CD4-positive, alpha-beta memory T cell (primary cell): Measurements from ENCODE around the gene TMEM72. TPM values are rescaled to one million over a fixed set of nuclear protein-coding genes. Genes with fewer than 3 reads are reported as not detected.

Source experiments
- CTCF ChIA-PET: fragments of 350-600 bp; sonication (Branson Sonifier 250); formaldehyde crosslinking; loops from one replicate; lab custom pipeline; 2021; ENCODE audit warnings: inconsistent platforms; ENCODE audit not compliant: partially characterized antibody; lab: Charles Lee
- POLR2A ChIA-PET: fragments of 350-600 bp; sonication (Branson Sonifier 250); formaldehyde crosslinking; loops from one replicate; lab custom pipeline; 2021; ENCODE audit not compliant: partially characterized antibody; lab: Charles Lee
- DNase-seq, 5 donors: peaks; one replicate each; pipeline versions ENCODE4 v3.0.0 to v3.0.0-alpha.2; 2020 to 2022; ENCODE audit warnings: mixed read lengths in 1 of 5
- H3K27ac ChIP-seq: one replicate; pipeline ENCODE4 v1.7.0; 2013; ENCODE audit warnings: low read depth, low read length
- H3K27me3 ChIP-seq: 2 replicates; pipeline ENCODE4 v1.7.0; 2013; ENCODE audit warnings: mild to moderate bottlenecking, low read length, moderate library complexity; ENCODE audit not compliant: insufficient read depth
- H3K36me3 ChIP-seq: 2 replicates; pipeline ENCODE4 v1.7.0; 2013; ENCODE audit warnings: mild to moderate bottlenecking, low read length, moderate library complexity; ENCODE audit not compliant: insufficient read depth
- H3K4me1 ChIP-seq: 2 replicates; pipeline ENCODE4 v1.7.0; 2013; ENCODE audit warnings: mild to moderate bottlenecking, low read length, moderate library complexity; ENCODE audit not compliant: insufficient read depth
- H3K4me3 ChIP-seq, 2 donors: one replicate each; pipeline ENCODE4 v1.7.0; 2013; ENCODE audit warnings: low read length in 2 of 2, mild to moderate bottlenecking in 1 of 2
- H3K9me3 ChIP-seq, 2 donors: one replicate each; pipeline ENCODE4 v1.7.0; 2013; ENCODE audit warnings: low read length in 2 of 2, control low read depth in 1 of 2; ENCODE audit not compliant: control insufficient read depth in 1 of 2
- H3K27ac Mint-ChIP-seq, 7 donors: one replicate each; pipeline ENCODE4 v1.8.0; 2020 to 2021; ENCODE audit warnings: mixed read lengths in 7 of 7, mild to moderate bottlenecking in 6 of 7, inconsistent platforms in 3 of 7, moderate library complexity in 3 of 7
- H3K27me3 Mint-ChIP-seq, 2 donors: one replicate each; pipeline ENCODE4 v1.8.0; 2020 to 2021; ENCODE audit warnings: mixed read lengths in 2 of 2
- H3K36me3 Mint-ChIP-seq, 2 donors: one replicate each; pipeline ENCODE4 v1.8.0; 2020 to 2021; ENCODE audit warnings: mixed read lengths in 2 of 2, inconsistent platforms in 1 of 2, mild to moderate bottlenecking in 1 of 2
- H3K4me1 Mint-ChIP-seq, 4 donors: one replicate each; pipeline ENCODE4 v1.8.0; 2020 to 2021; ENCODE audit warnings: mixed read lengths in 4 of 4, mild to moderate bottlenecking in 1 of 4
- H3K4me3 Mint-ChIP-seq, 8 donors: one replicate each; pipeline ENCODE4 v1.8.0; 2020 to 2021; ENCODE audit warnings: mixed read lengths in 8 of 8, mild to moderate bottlenecking in 7 of 8, moderate library complexity in 6 of 8, inconsistent platforms in 3 of 8
- H3K9me3 Mint-ChIP-seq, 8 donors: one replicate each; pipeline ENCODE4 v1.8.0; 2020 to 2021; ENCODE audit warnings: mixed read lengths in 8 of 8, mild to moderate bottlenecking in 5 of 8, inconsistent platforms in 3 of 8, moderate library complexity in 1 of 8
- intact Hi-C: fragments of 100-400 bp; cut with micrococcal nuclease; formaldehyde crosslinking; loops from one replicate; pipeline ENCODE4 v1.15.1; 2023
- polyA plus RNA-seq, 2 donors: library from polyadenylated mRNA; unstranded; fragments of 300-500 nt; fragmentation: Illumina TruSeq; gene quantifications; one replicate each; pipeline ENCODE4 v1.2.3, GENCODE V29; 2021
- total RNA-seq, 2 experiments: library from RNA; stranded (reverse); gene quantifications; one replicate each; pipeline ENCODE4 v1.2.3, GENCODE V29; 2021

The TMEM72 gene
- total and polyA plus RNA-seq, 4 experiments from 2014 or later, result not detected

DNA sequence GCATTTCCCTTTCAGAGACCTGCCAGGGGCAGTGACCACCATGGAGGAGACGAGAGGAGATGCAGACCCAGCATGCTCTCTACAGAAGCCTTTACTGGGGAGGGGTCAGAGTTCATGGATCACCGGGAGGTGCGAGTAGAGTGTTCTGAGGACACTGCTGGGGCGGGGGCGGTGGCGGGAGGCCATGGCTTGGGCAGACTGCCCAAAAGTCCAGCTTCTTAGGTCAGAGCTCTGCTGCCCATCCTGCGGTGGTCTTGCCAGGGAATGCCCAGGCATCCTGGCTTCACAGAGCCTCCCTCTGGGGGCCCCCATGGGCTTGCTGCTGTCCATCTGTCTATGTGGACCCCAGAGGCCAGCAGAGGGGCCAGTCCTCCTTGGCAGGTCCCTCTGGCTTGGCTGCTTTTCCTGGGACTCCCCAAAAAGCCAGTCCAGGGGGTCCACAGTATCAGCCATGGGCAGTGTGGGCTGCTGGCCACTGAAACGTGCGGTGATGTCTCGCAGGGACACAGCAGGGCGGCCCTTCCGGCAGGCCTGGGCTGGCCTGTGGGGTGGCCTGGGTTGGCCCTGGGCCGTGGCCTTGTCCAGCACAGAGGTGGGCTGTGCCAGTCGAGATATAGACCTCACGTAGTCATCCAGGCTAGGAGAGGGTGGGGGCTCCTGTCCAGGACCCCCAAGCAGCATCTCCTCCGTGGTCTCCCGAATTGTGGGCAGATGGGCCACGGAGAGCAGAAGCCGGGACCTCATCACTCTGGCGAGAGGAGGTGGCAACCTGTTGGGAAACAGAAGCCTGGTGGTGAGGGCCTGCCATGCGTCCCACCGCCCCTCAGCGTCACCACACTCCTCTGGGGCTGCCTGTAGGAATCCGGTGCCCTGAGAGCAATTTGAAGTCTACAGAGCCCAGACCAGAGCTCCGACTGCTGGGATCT is 66.4 kb downstream of the TMEM72 start:
- DNase-seq, result no peak
- ChIA-PET CTCF (interaction anchor here (1.1 to 2.5 kb wide), 2 partner anchors 26 to 45 kb away, joined by 4 to 25 read pairs; no protein-coding TSS in a partner anchor), POLR2A (no interaction called here)
- Histone ChIP-seq H3K36me3 (no peaks in the 10 kb centered on the region), H3K9me3 (no peaks in the 10 kb centered on the region), H3K4me3 (no peak overlapping the region), H3K27ac (no peak overlapping the region), H3K27me3 (no peaks in the 10 kb centered on the region), H3K4me1 (peaks cover 17% of the 10 kb centered on the region)
- intact Hi-C loops, result loop anchor here (10.0 kb wide), 1 partner anchor 113 kb away; no protein-coding TSS in a partner anchor
- Mint-ChIP-seq H3K36me3 (no peaks in the 10 kb centered on the region), H3K4me3 (no peak overlapping the region), H3K9me3 (no peaks in the 10 kb centered on the region), H3K4me1 (peaks cover 0 to 9% (median 3%) of the 10 kb centered on the region in 4 donors), H3K27me3 (no peaks in the 10 kb centered on the region), H3K27ac (no peak overlapping the region)

DNA sequence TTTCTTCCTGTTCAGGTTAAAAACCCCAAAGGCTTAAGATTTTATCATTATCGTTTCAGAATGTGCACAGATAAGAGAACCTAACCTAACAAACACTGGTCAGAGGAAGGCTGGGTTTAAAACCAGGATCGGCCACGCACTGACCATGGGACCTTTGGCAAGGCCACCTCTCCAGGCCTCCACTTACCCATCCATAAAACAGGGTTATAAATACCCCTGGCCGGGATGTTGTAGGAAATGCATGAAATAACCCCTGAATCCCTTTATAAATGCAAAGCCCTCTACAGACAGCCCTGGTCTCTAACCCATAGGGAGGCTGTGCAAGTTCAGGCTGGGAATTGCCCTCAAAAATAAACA is 67.1 kb downstream of the TMEM72 start:
- intact Hi-C loops, result loop anchor here (10.0 kb wide), 1 partner anchor 113 kb away; no protein-coding TSS in a partner anchor
- H3K36me3 ChIP-seq, result no peaks in the 10 kb centered on the region

DNA sequence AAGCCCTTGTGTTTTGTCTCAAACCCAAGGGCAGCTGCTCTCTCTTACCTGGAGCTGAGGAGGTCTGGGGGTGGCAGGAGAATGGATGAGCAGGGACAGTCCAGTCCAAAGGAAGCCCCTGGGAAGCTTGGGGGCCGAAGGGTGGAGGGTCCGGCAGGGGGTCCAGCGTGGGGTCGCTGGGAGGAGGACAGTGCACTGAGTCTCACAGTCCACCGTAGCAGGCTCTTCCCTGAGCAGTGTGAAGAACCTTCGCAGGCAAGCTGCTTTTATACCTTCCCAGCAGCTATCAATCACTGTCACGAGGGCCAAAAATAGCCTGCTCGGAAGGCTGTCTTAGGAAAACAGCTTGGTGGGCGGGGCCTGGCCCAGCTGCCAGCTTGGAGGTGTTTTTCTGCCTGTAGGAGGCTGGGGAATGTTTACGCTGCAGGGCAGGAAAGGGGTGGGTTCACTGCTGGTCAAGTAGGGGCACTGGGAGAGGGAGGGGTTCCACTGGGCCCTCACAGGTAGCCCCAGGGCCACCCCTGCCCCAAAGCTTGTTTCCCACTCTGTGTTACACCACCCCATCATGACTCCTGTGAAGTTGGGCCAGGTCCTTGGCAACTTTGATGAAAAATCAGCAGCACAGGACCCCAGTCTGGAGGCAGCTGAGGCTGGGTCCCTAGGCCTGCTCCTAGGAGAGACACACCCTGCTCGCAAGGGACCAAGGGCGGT is 67.6 kb downstream of the TMEM72 start, which contains the start of gene DEPP1:
Gene DEPP1 (minus strand): TSS at position 240 of the 711 bp plus-strand sequence. CDS start 779 bp downstream, outside the sequence.
- H3K27ac ChIP-seq, result no peak within 1 kb of the TSS
- CTCF ChIA-PET, result interaction anchor here (1.0 to 2.5 kb wide), 3 partner anchors 21 to 46 kb away, joined by 3 to 25 read pairs (median 4); no protein-coding TSS in a partner anchor
- Mint-ChIP-seq H3K4me3 (no peak within 1 kb of the TSS), H3K9me3 (no peaks in the 10 kb centered on the region), H3K36me3 (no peaks in the 10 kb centered on the region), H3K4me1 (peaks cover 0 to 9% (median 3%) of the 10 kb centered on the region in 4 donors), H3K27me3 (no peaks in the 10 kb centered on the region), H3K27ac (peak within 1 kb of the TSS in 1 of 7 donors; percentile 15)
- peaks cover 13% of the 10 kb centered on the region for H3K4me1 ChIP-seq
- no peak within 1 kb of the TSS for H3K4me3 ChIP-seq
- H3K27me3 ChIP-seq, result no peaks in the 10 kb centered on the region
- POLR2A ChIA-PET, result no interaction called here
- no peak for DNase-seq
- H3K9me3 ChIP-seq, result no peaks in the 10 kb centered on the region
- no peaks in the 10 kb centered on the region for H3K36me3 ChIP-seq
- intact Hi-C loops, result loop anchor here (10.0 kb wide), 1 partner anchor 114 kb away; no protein-coding TSS in a partner anchor

More for the DNA sequence above, 67.1 kb downstream of the TMEM72 start:
- no peaks in the 10 kb centered on the region for H3K9me3 Mint-ChIP-seq
- H3K4me1 ChIP-seq, result peaks cover 17% of the 10 kb centered on the region
- no peak for DNase-seq
- H3K27ac ChIP-seq, result no peak overlapping the region
- CTCF ChIA-PET, result interaction anchor here (1.0 to 2.5 kb wide), 3 partner anchors 22 to 45 kb away, joined by 3 to 25 read pairs (median 4); no protein-coding TSS in a partner anchor
- no peak overlapping the region for H3K4me3 ChIP-seq
- POLR2A ChIA-PET, result no interaction called here
- H3K27me3 ChIP-seq, result no peaks in the 10 kb centered on the region
- no peaks in the 10 kb centered on the region for H3K36me3 Mint-ChIP-seq
- H3K27me3 Mint-ChIP-seq, result no peaks in the 10 kb centered on the region
- H3K27ac Mint-ChIP-seq, result no peak overlapping the region
- no peak overlapping the region for H3K4me3 Mint-ChIP-seq
- no peaks in the 10 kb centered on the region for H3K9me3 ChIP-seq
- H3K4me1 Mint-ChIP-seq, result peaks cover 0 to 9% (median 3%) of the 10 kb centered on the region in 4 donors

DNA sequence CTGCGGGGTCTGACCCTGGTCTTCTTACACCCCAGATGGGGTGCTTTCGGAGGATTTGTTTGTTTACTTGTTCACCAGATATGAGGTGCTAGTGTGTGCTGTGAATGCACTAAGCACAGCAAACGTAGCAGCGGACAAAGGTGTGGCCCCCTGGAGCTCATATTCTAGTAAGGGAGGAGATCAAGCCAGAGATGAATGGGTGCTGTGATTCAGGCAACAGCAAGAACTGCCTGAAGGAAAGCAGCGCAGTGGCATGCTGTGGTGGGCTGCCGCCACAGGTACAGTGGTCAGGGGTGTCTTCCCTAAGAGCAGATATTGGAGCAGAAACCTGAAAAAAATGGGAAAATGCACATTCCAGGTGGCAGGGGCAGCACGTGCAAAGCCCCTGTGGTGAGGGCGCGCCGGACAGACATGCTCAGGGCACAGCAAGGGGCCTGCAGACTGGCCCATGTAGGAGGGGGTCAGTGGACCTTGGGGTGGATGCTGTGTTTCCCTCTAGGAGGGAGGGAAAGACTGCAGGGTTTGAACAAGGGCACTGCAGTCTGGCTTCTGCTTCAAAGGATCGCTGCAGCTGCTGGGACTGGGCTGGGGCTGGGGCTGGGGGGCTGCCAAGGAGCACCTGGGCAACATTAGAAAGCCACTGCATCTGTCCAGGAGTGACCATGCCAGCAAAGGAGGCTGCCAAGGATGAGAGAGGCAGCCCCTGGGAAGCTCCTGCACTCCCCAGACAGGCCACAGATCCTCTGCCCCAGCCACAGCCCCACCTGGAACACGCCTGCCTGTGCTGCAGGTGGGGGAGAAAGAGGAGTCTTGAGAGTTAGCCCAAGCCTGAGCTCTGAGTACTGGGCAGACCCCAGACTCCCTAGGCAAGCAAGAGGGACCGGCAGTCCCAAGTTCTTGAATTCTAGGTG is 68.4 kb downstream of the TMEM72 start:
- intact Hi-C loops, result loop anchor here (10.0 kb wide), 1 partner anchor 115 kb away; no protein-coding TSS in a partner anchor
- H3K27me3 ChIP-seq, result no peaks in the 10 kb centered on the region
- no peaks in the 10 kb centered on the region for H3K36me3 ChIP-seq
- ChIA-PET CTCF (interaction anchor here (1.0 to 2.5 kb wide), 5 partner anchors 12 to 46 kb away, joined by 3 to 25 read pairs (median 4); no protein-coding TSS in a partner anchor), POLR2A (no interaction called here)
- peaks cover 0 to 4% (median 3%) of the 10 kb centered on the region in 4 donors for H3K4me1 Mint-ChIP-seq
- H3K27ac ChIP-seq, result no peak overlapping the region
- H3K27ac Mint-ChIP-seq, result no peak overlapping the region
- no peaks in the 10 kb centered on the region for H3K9me3 Mint-ChIP-seq
- no peak for DNase-seq
- no peak overlapping the region for H3K4me3 ChIP-seq
- no peaks in the 10 kb centered on the region for H3K27me3 Mint-ChIP-seq
- H3K4me3 Mint-ChIP-seq, result no peak overlapping the region
- peaks cover 5% of the 10 kb centered on the region for H3K4me1 ChIP-seq
- no peaks in the 10 kb centered on the region for H3K9me3 ChIP-seq
- H3K36me3 Mint-ChIP-seq, result no peaks in the 10 kb centered on the region

DNA sequence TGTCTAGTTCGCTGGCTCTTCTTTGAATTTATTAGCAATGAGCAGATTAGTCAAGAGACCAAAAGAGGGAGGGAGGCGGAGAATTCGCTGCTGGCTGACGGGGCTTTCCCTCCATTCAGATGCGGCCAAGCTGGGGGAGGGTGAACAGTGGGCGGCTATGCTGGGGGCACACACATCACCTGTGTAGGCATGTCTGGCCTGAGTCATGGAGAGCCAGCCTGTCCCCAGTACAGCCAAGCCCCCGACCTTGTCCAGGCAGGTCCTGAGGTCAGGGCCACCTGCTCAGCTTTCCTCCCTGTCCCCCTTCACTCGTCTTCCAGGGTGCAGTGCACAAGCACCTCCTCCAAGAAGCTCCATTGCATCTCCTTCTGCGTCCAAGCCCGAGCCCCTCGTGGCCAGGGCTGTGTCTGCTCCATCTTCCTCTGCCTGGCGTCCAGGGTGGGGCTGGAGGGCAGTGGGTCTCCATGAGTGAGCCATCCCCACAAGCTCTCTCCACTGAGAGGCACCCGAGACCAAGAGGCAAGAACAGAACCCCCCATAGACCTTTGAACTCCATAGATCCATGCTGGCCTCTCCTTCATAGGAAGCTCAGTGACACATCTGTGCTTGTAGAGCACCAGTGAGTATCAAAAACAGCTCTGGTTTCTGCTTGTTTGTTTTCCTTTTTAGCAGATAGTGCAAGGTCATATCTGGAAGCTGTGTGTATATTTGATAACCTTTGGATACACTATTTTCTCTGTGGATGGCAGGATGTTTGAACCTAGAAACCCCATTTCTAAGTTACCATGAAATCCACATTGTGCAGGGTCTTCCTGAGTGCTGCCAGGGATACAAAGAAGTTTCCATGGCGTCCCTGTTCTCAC is 69.4 kb downstream of the TMEM72 start:
- POLR2A ChIA-PET, result no interaction called here
- Mint-ChIP-seq H3K4me3 (no peak overlapping the region), H3K9me3 (no peaks in the 10 kb centered on the region), H3K27me3 (no peaks in the 10 kb centered on the region), H3K36me3 (no peaks in the 10 kb centered on the region), H3K4me1 (peaks cover 0 to 4% (median 2%) of the 10 kb centered on the region in 4 donors), H3K27ac (no peak overlapping the region)
- H3K9me3 ChIP-seq, result no peaks in the 10 kb centered on the region
- CTCF ChIA-PET, result interaction anchor here (0.8 to 1.3 kb wide), 3 partner anchors 11 to 48 kb away, joined by 3 to 4 read pairs (median 4); no protein-coding TSS in a partner anchor
- DNase-seq, result no peak
- H3K4me3 ChIP-seq, result no peak overlapping the region
- no peaks in the 10 kb centered on the region for H3K36me3 ChIP-seq
- no peaks in the 10 kb centered on the region for H3K27me3 ChIP-seq
- H3K4me1 ChIP-seq, result no peaks in the 10 kb centered on the region
- intact Hi-C loops, result no loop called here
- H3K27ac ChIP-seq, result no peak overlapping the region
